Mesenchymal stem cell (in vitro differentiated cells and primary cell): ENCODE measurements around the gene HIPK3.

ENCODE experiments used
- DNase-seq: peaks from one replicate; pipeline ENCODE4 v3.0.0-alpha.2; 2013
- H2AFZ ChIP-seq: one replicate; pipeline ENCODE4 v1.6.1; 2013; ENCODE audit warnings: low read depth, mild to moderate bottlenecking, control low read depth, inconsistent platforms, low read length, moderate library complexity
- H2AK5ac ChIP-seq: 2 replicates; pipeline ENCODE4 v1.6.1; 2013; ENCODE audit warnings: low read length, moderate library complexity, mild to moderate bottlenecking, inconsistent platforms; ENCODE audit not compliant: severe bottlenecking
- H2BK120ac ChIP-seq: one replicate; pipeline ENCODE4 v1.6.1; 2013; ENCODE audit warnings: low read depth, mild to moderate bottlenecking, inconsistent platforms, low read length, moderate library complexity
- H2BK12ac ChIP-seq, 2 experiments: one replicate each; pipeline ENCODE4 v1.6.1; 2013; ENCODE audit warnings: inconsistent platforms in 2 of 2, low read length in 2 of 2, mild to moderate bottlenecking in 2 of 2, moderate library complexity in 2 of 2, control low read depth in 1 of 2
- H2BK15ac ChIP-seq: one replicate; pipeline ENCODE4 v1.6.1; 2013; ENCODE audit warnings: mild to moderate bottlenecking, low read depth, inconsistent platforms; ENCODE audit not compliant: poor library complexity, severe bottlenecking
- H2BK5ac ChIP-seq: 2 replicates; pipeline ENCODE4 v1.6.1; 2013; ENCODE audit warnings: low read depth, mild to moderate bottlenecking, low read length, control low read depth, inconsistent platforms; ENCODE audit not compliant: poor library complexity, severe bottlenecking
- H3K14ac ChIP-seq, 2 experiments: one replicate each; pipeline ENCODE4 v1.6.1; 2013; ENCODE audit warnings: inconsistent platforms in 2 of 2, low read length in 2 of 2, control low read depth in 1 of 2, mild to moderate bottlenecking in 1 of 2, moderate library complexity in 1 of 2
- H3K18ac ChIP-seq, 2 experiments: one replicate each; pipeline ENCODE4 v1.6.1; 2013; ENCODE audit warnings: inconsistent platforms in 2 of 2, low read length in 2 of 2, control low read depth in 1 of 2, low read depth in 1 of 2, mild to moderate bottlenecking in 1 of 2
- H3K23ac ChIP-seq, 2 experiments: one replicate each; pipeline ENCODE4 v1.6.1; 2013; ENCODE audit warnings: inconsistent platforms in 2 of 2, low read length in 2 of 2, mild to moderate bottlenecking in 2 of 2, moderate library complexity in 2 of 2, control low read depth in 1 of 2
- H3K27ac ChIP-seq: 2 replicates; pipeline ENCODE4 v1.5.1; 2013; ENCODE audit warnings: mild to moderate bottlenecking, moderate library complexity, low read length, control low read depth, inconsistent platforms; ENCODE audit not compliant: poor library complexity, severe bottlenecking
- H3K27me3 ChIP-seq, 2 experiments: 2 replicates each; pipeline versions ENCODE4 v1.6.1 to v1.7.0; 2013; ENCODE audit warnings: low read length in 2 of 2, mild to moderate bottlenecking in 2 of 2, moderate library complexity in 2 of 2, control low read depth in 1 of 2, inconsistent platforms in 1 of 2; ENCODE audit not compliant: control insufficient read depth in 1 of 2, insufficient read depth in 1 of 2
- H3K36me3 ChIP-seq, 2 experiments: 2 replicates each; pipeline versions ENCODE4 v1.6.1 to v1.7.0; 2013; ENCODE audit warnings: low read length in 2 of 2, control low read depth in 1 of 2, inconsistent platforms in 1 of 2, low read depth in 1 of 2, mild to moderate bottlenecking in 1 of 2; ENCODE audit not compliant: insufficient read depth in 2 of 2, control insufficient read depth in 1 of 2
- H3K4ac ChIP-seq, 2 experiments: one replicate each; pipeline ENCODE4 v1.6.1; 2013; ENCODE audit warnings: inconsistent platforms in 2 of 2, low read length in 2 of 2, mild to moderate bottlenecking in 2 of 2, moderate library complexity in 2 of 2, control low read depth in 1 of 2, low read depth in 1 of 2
- H3K4me1 ChIP-seq: 2 replicates; pipeline ENCODE4 v1.6.1; 2013; ENCODE audit warnings: low read depth, low read length, control low read depth; ENCODE audit not compliant: control insufficient read depth, insufficient read depth
- H3K4me2 ChIP-seq: 2 replicates; pipeline ENCODE4 v1.6.1; 2013; ENCODE audit warnings: low read length, mild to moderate bottlenecking, inconsistent platforms; ENCODE audit not compliant: poor library complexity, severe bottlenecking
- H3K4me3 ChIP-seq, 2 experiments: 2 replicates each; pipeline versions ENCODE4 v1.5.1 to v1.7.0; 2013; ENCODE audit warnings: low read length in 2 of 2, mild to moderate bottlenecking in 2 of 2, control low read depth in 1 of 2, low read depth in 1 of 2; ENCODE audit not compliant: insufficient read depth in 1 of 2
- H3K79me1 ChIP-seq: replicated peaks from 2 replicates; pipeline ENCODE4 v1.6.1; 2013; ENCODE audit warnings: mild to moderate bottlenecking, control low read depth, low read length, inconsistent platforms; ENCODE audit not compliant: poor library complexity, severe bottlenecking
- H3K9ac ChIP-seq: 2 replicates; pipeline ENCODE4 v1.7.0; 2013; ENCODE audit warnings: mild to moderate bottlenecking, low read length, moderate library complexity
- H3K9me3 ChIP-seq: 2 replicates; pipeline ENCODE4 v1.7.0; 2013; ENCODE audit warnings: mild to moderate bottlenecking, low read length; ENCODE audit not compliant: control insufficient read depth
- H4K8ac ChIP-seq: one replicate; pipeline ENCODE4 v1.6.1; 2013; ENCODE audit warnings: inconsistent platforms, mild to moderate bottlenecking, low read length, moderate library complexity
- H4K91ac ChIP-seq: one replicate; pipeline ENCODE4 v1.6.1; 2013; ENCODE audit warnings: mild to moderate bottlenecking, low read length, inconsistent platforms
- WGBS: methylation state at CpG from one replicate; pipeline ENCODE4 v1.1.7; 2013; ENCODE audit warnings: mixed read lengths; 5-methylcytosine and 5-hydroxymethylcytosine counted together

The HIPK3 gene

DNA sequence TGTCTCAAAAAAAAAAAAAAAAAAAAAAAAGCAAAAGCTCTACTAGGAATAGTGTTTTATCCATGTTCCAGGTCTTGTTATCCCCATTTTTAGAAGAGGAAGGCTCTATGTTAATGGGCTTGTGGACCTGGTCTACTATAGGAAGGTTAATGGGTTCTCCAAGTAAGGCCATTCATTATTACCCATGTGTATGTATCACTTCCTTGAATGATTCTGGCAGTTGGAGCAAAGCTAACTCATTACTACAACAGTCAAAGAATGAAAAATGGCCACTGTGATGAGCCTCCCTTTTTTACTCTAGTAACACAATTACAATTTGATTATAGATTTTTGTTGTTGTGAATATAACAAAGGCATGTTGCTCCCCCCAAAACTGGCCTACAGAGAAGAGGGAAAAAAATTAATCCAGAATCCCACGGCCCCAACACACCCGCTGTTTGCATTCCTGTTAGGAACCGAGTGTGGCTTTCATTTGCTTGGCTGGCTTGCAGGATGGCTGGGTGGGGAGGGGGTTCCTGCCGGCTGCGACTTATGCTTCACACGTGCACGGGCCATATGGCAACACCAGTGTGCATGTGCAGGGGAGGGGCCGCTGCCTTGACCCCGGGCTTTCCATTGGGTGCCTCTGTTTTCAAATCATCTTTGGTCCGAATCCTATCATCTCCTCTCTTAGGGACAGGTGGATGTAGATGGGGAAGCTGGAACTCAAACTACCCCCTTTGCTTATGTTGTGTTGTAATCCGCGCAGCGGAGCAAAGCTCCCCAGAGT, 148.8 kb downstream of the HIPK3 start:
- Histone ChIP-seq H4K91ac (no peak overlapping the region), H2BK120ac (no peak overlapping the region), H3K9ac (no peak overlapping the region), H3K4me1 (peaks cover 11% of the 10 kb centered on the region), H3K4me3 (no peak overlapping the region), H2BK12ac (no peak overlapping the region), H3K18ac (no peak overlapping the region), H3K79me1 (peaks cover 10% of the 10 kb centered on the region), H3K9me3 (no peaks in the 10 kb centered on the region), H3K23ac (no peak overlapping the region), H3K14ac (no peak overlapping the region), H2AK5ac (no peak overlapping the region), H4K8ac (no peak overlapping the region), H2BK5ac (no peak overlapping the region), H3K36me3 (peaks cover 0 to 3% of the 10 kb centered on the region in 2 experiments), H2BK15ac (no peak overlapping the region), H3K27ac (no peak overlapping the region), H3K27me3 (no peaks in the 10 kb centered on the region), H3K4ac (no peak overlapping the region), H2AFZ (no peak overlapping the region), H3K4me2 (no peak overlapping the region)
- WGBS: 92% methylated on average over 13 of the region's 13 CpGs
- no peak for DNase-seq
